C4-2B (cell line): ENCODE data around the gene TRNP1.

Experiments used
- CTCF ChIP-seq: fragments of 450-650 bp; conservative IDR thresholded peaks from 2 replicates; pipeline ENCODE4 v1.5.1; 2017; ENCODE audit warnings: mild to moderate bottlenecking
- ZFX ChIP-seq: fragments of 450-650 bp; IDR thresholded peaks from 2 replicates; pipeline ENCODE4 v1.6.1; 2017

GRCh38 chr1:26953374-26953773 lies 40.1 kb upstream of the TRNP1 start:
- TF ChIP-seq CTCF (no peak), ZFX (no peak)
